Naive thymus-derived CD8-positive, alpha-beta T cell (primary cell): ENCODE data around the gene TRPM8. TPM values are rescaled to one million over a fixed set of nuclear protein-coding genes. Genes with fewer than 3 reads are reported as not detected.
"Not testable (repeated sequence)": the region's sequence is repeated elsewhere in the genome, so short reads cannot be mapped to it uniquely, and the experiment has no call there.

ENCODE experiments used
- ATAC-seq, 2 donors: fragments of 150-1000 bp; cut with Tn5 transposase in 1 of 2; sonication (Bioruptor Pico), chemical (Tn5 transposase) in 1 of 2; 1 replicate in 1 of 2; 2 replicates in 1 of 2; pipeline ENCODE4 v1.10.0; 2021; ENCODE audit warnings: mild to moderate bottlenecking in 2 of 2, moderate library complexity in 2 of 2
- POLR2A ChIA-PET: fragments of 350-600 bp; sonication (Branson Sonifier 250); formaldehyde crosslinking; loops from one replicate; lab custom pipeline; 2021; ENCODE audit warnings: antibody characterized with exemption; lab: Charles Lee
- DNase-seq, 10 donors: peaks; one replicate each; pipeline versions ENCODE4 v3.0.0 to v3.0.0-alpha.2; 2020 to 2022
- H3K27ac Mint-ChIP-seq, 10 donors: one replicate each; pipeline ENCODE4 v1.8.0; 2020 to 2022; ENCODE audit warnings: mild to moderate bottlenecking in 10 of 10, mixed read lengths in 10 of 10, moderate library complexity in 4 of 10, inconsistent platforms in 1 of 10
- H3K27me3 Mint-ChIP-seq, 5 donors: one replicate each; pipeline ENCODE4 v1.8.0; 2021 to 2022; ENCODE audit warnings: mixed read lengths in 5 of 5
- H3K36me3 Mint-ChIP-seq, 3 donors: one replicate each; pipeline ENCODE4 v1.8.0; 2020 to 2022; ENCODE audit warnings: mixed read lengths in 3 of 3, mild to moderate bottlenecking in 2 of 3, inconsistent platforms in 1 of 3
- H3K4me1 Mint-ChIP-seq, 4 donors: one replicate each; pipeline ENCODE4 v1.8.0; 2021 to 2022; ENCODE audit warnings: mixed read lengths in 4 of 4
- H3K4me3 Mint-ChIP-seq, 10 donors: one replicate each; pipeline ENCODE4 v1.8.0; 2020 to 2022; ENCODE audit warnings: mild to moderate bottlenecking in 10 of 10, mixed read lengths in 10 of 10, moderate library complexity in 6 of 10, inconsistent platforms in 1 of 10
- H3K9me3 Mint-ChIP-seq, 9 donors: one replicate each; pipeline ENCODE4 v1.8.0; 2020 to 2022; ENCODE audit warnings: mixed read lengths in 9 of 9, mild to moderate bottlenecking in 3 of 9, inconsistent platforms in 1 of 9, moderate library complexity in 1 of 9
- polyA plus RNA-seq, 3 donors: library from polyadenylated mRNA; unstranded; fragments of 300-500 nt; fragmentation: Illumina TruSeq; gene quantifications; one replicate each; pipeline ENCODE4 v1.2.3, GENCODE V29; 2021
- total RNA-seq, 8 experiments: library from RNA in 2 of 8; stranded (reverse) in 2 of 8; gene quantifications; one replicate each; pipeline ENCODE4 v1.2.3 and lab custom pipeline; 2021 to 2026

Gene TRPM8
- total and polyA plus RNA-seq, 5 experiments from 2014 or later = not detected

GRCh38 chr2:233965032-233965603 is 47.9 kb downstream of the TRPM8 start:
- DNase-seq (no peak), ATAC-seq (no peak)
- POLR2A ChIA-PET = interaction anchor here (0.7 kb wide), 2 partner anchors 112 to 259 kb away, joined by 5 to 8 read pairs; no protein-coding TSS in a partner anchor
- H3K4me1 Mint-ChIP-seq = peaks cover 6 to 16% (median 13%) of the 10 kb centered on the region in 4 donors
- H3K36me3 Mint-ChIP-seq = no peaks in the 10 kb centered on the region
- H3K27ac Mint-ChIP-seq = no peak overlapping the region
- H3K9me3 Mint-ChIP-seq = no peaks in the 10 kb centered on the region
- no peak overlapping the region for H3K4me3 Mint-ChIP-seq
- H3K27me3 Mint-ChIP-seq = peaks cover 0 to 2% (median 0%) of the 10 kb centered on the region in 5 donors

- H3K4me1 Mint-ChIP-seq = peaks cover 6 to 16% (median 13%) of the 10 kb centered on the region in 4 donors
- H3K36me3 Mint-ChIP-seq, H3K27me3 Mint-ChIP-seq, DNase-seq, H3K27ac Mint-ChIP-seq, H3K9me3 Mint-ChIP-seq, POLR2A ChIA-PET, H3K4me3 Mint-ChIP-seq, ATAC-seq: not testable (repeated sequence)
Observed at GRCh38 chr2:233965646-233966045, 48.5 kb downstream of the TRPM8 start.

- DNase-seq = no peak
- H3K27ac Mint-ChIP-seq = no peak overlapping the region
Observed at GRCh38 chr2:233966388-233966787, 49.2 kb downstream of the TRPM8 start.

GRCh38 chr2:233967164-233967563 is 50.0 kb downstream of the TRPM8 start:
- Mint-ChIP-seq H3K36me3 (no peaks in the 10 kb centered on the region), H3K27ac (peak overlapping the region in 1 of 10 donors; percentile 76)
- DNase-seq = no peak

More at GRCh38 chr2:233966388-233966787, 49.2 kb downstream of the TRPM8 start:
- POLR2A ChIA-PET = no interaction called here
- no peaks in the 10 kb centered on the region for H3K36me3 Mint-ChIP-seq
- peaks cover 0 to 3% (median 2%) of the 10 kb centered on the region in 5 donors for H3K27me3 Mint-ChIP-seq
- no peaks in the 10 kb centered on the region for H3K9me3 Mint-ChIP-seq
- no peak overlapping the region for H3K4me3 Mint-ChIP-seq
- ATAC-seq = no peak
- peaks cover 6 to 16% (median 13%) of the 10 kb centered on the region in 4 donors for H3K4me1 Mint-ChIP-seq

GRCh38 chr2:233968556-233968955 is 51.4 kb downstream of the TRPM8 start:
- DNase-seq (peak in 2 of 10 donors; percentile 2 to 10), ATAC-seq (peak in 1 of 2 donors; percentile 59)
- peaks cover 0 to 5% (median 2%) of the 10 kb centered on the region in 5 donors for H3K27me3 Mint-ChIP-seq

More at GRCh38 chr2:233967164-233967563, 50.0 kb downstream of the TRPM8 start:
- Mint-ChIP-seq H3K4me1 (peaks cover 6 to 16% (median 13%) of the 10 kb centered on the region in 4 donors), H3K27me3 (peaks cover 0 to 5% (median 2%) of the 10 kb centered on the region in 5 donors), H3K4me3 (no peak overlapping the region), H3K9me3 (no peaks in the 10 kb centered on the region)
- POLR2A ChIA-PET = no interaction called here
- no peak for ATAC-seq

GRCh38 chr2:233972460-233972859 is 55.3 kb downstream of the TRPM8 start:
- H3K4me1 Mint-ChIP-seq = peaks cover 12 to 29% (median 19%) of the 10 kb centered on the region in 4 donors
- POLR2A ChIA-PET, H3K9me3 Mint-ChIP-seq, H3K27ac Mint-ChIP-seq, ATAC-seq, H3K27me3 Mint-ChIP-seq, H3K36me3 Mint-ChIP-seq, DNase-seq, H3K4me3 Mint-ChIP-seq: not testable (repeated sequence)

More at GRCh38 chr2:233968556-233968955, 51.4 kb downstream of the TRPM8 start:
- H3K4me1 Mint-ChIP-seq = peaks cover 6 to 18% (median 13%) of the 10 kb centered on the region in 4 donors
- H3K4me3 Mint-ChIP-seq = no peak overlapping the region
- no peaks in the 10 kb centered on the region for H3K9me3 Mint-ChIP-seq
- no peaks in the 10 kb centered on the region for H3K36me3 Mint-ChIP-seq
- POLR2A ChIA-PET = interaction anchor here (0.6 to 0.7 kb wide), 2 partner anchors 94 to 229 kb away, joined by 3 read pairs; no protein-coding TSS in a partner anchor
- no peak overlapping the region for H3K27ac Mint-ChIP-seq

- Mint-ChIP-seq H3K4me1 (peaks cover 12 to 30% (median 20%) of the 10 kb centered on the region in 4 donors), H3K9me3 (no peaks in the 10 kb centered on the region), H3K36me3 (no peaks in the 10 kb centered on the region), H3K4me3 (no peak overlapping the region), H3K27ac (no peak overlapping the region), H3K27me3 (peaks cover 0 to 5% (median 0%) of the 10 kb centered on the region in 5 donors)
- no peak for DNase-seq
- no peak for ATAC-seq
- POLR2A ChIA-PET = no interaction called here
Observed at GRCh38 chr2:233972941-233973575, 55.9 kb downstream of the TRPM8 start.

- H3K4me1 Mint-ChIP-seq = peaks cover 13 to 31% (median 21%) of the 10 kb centered on the region in 4 donors
- no peak for DNase-seq
- H3K27me3 Mint-ChIP-seq = peaks cover 0 to 5% (median 0%) of the 10 kb centered on the region in 5 donors
Observed at GRCh38 chr2:233973786-233974185, 56.6 kb downstream of the TRPM8 start.

GRCh38 chr2:233974530-233975071 is 57.4 kb downstream of the TRPM8 start:
- ATAC-seq (no peak), DNase-seq (no peak)
- peaks cover 14 to 31% (median 22%) of the 10 kb centered on the region in 4 donors for H3K4me1 Mint-ChIP-seq
- H3K9me3 Mint-ChIP-seq = no peaks in the 10 kb centered on the region
- peaks cover 0 to 5% (median 0%) of the 10 kb centered on the region in 5 donors for H3K27me3 Mint-ChIP-seq
- no peak overlapping the region for H3K27ac Mint-ChIP-seq
- POLR2A ChIA-PET = interaction anchor here (0.6 kb wide), 1 partner anchor 536 kb away, joined by 3 read pairs; no protein-coding TSS in a partner anchor
- H3K4me3 Mint-ChIP-seq = no peak overlapping the region
- H3K36me3 Mint-ChIP-seq = no peaks in the 10 kb centered on the region

More at GRCh38 chr2:233973786-233974185, 56.6 kb downstream of the TRPM8 start:
- no peak overlapping the region for H3K4me3 Mint-ChIP-seq
- H3K27ac Mint-ChIP-seq = no peak overlapping the region
- H3K9me3 Mint-ChIP-seq = no peaks in the 10 kb centered on the region
- ATAC-seq = no peak
- no peaks in the 10 kb centered on the region for H3K36me3 Mint-ChIP-seq
- POLR2A ChIA-PET = no interaction called here

- H3K9me3 Mint-ChIP-seq = no peaks in the 10 kb centered on the region
- no peak overlapping the region for H3K4me3 Mint-ChIP-seq
- ATAC-seq = no peak
- POLR2A ChIA-PET = interaction anchor here (0.6 kb wide), 1 partner anchor 494 kb away, joined by 4 read pairs; no protein-coding TSS in a partner anchor
- H3K27me3 Mint-ChIP-seq = peaks cover 0 to 5% (median 0%) of the 10 kb centered on the region in 5 donors
- H3K4me1 Mint-ChIP-seq = peaks cover 14 to 40% (median 25%) of the 10 kb centered on the region in 4 donors
- H3K36me3 Mint-ChIP-seq = no peaks in the 10 kb centered on the region
- peak overlapping the region in 2 of 10 donors; percentile 46 to 53 for H3K27ac Mint-ChIP-seq
- no peak for DNase-seq
Observed at GRCh38 chr2:233976087-233976486, 58.9 kb downstream of the TRPM8 start.

- POLR2A ChIA-PET = no interaction called here
- no peaks in the 10 kb centered on the region for H3K36me3 Mint-ChIP-seq
- H3K27ac Mint-ChIP-seq = peak overlapping the region in 4 of 10 donors; percentile 17 to 60 (median 50)
- H3K4me3 Mint-ChIP-seq = no peak overlapping the region
- ATAC-seq (peak; percentile 65 to 70), DNase-seq (peak in 6 of 10 donors; percentile 9 to 69 (median 46))
- no peaks in the 10 kb centered on the region for H3K9me3 Mint-ChIP-seq
- no peaks in the 10 kb centered on the region for H3K27me3 Mint-ChIP-seq
- peaks cover 14 to 45% (median 30%) of the 10 kb centered on the region in 4 donors for H3K4me1 Mint-ChIP-seq
Observed at GRCh38 chr2:233976690-233977294, 59.6 kb downstream of the TRPM8 start.

GRCh38 chr2:233977296-233977837 is 60.2 kb downstream of the TRPM8 start:
- no peak for ATAC-seq
- H3K9me3 Mint-ChIP-seq = no peaks in the 10 kb centered on the region
- no peak overlapping the region for H3K4me3 Mint-ChIP-seq
- H3K36me3 Mint-ChIP-seq = no peaks in the 10 kb centered on the region
- peak overlapping the region in 2 of 10 donors; percentile 23 to 53 for H3K27ac Mint-ChIP-seq
- peaks cover 14 to 45% (median 32%) of the 10 kb centered on the region in 4 donors for H3K4me1 Mint-ChIP-seq
- DNase-seq = no peak
- POLR2A ChIA-PET = no interaction called here
- no peaks in the 10 kb centered on the region for H3K27me3 Mint-ChIP-seq
